ENCODE results near the gene ALPG. TPM values are rescaled to one million over a fixed set of nuclear protein-coding genes. Genes with fewer than 3 reads are reported as not detected.

Gene ALPG
- total RNA-seq, 1 experiment from 2014 or later = 0.10 TPM

DNA sequence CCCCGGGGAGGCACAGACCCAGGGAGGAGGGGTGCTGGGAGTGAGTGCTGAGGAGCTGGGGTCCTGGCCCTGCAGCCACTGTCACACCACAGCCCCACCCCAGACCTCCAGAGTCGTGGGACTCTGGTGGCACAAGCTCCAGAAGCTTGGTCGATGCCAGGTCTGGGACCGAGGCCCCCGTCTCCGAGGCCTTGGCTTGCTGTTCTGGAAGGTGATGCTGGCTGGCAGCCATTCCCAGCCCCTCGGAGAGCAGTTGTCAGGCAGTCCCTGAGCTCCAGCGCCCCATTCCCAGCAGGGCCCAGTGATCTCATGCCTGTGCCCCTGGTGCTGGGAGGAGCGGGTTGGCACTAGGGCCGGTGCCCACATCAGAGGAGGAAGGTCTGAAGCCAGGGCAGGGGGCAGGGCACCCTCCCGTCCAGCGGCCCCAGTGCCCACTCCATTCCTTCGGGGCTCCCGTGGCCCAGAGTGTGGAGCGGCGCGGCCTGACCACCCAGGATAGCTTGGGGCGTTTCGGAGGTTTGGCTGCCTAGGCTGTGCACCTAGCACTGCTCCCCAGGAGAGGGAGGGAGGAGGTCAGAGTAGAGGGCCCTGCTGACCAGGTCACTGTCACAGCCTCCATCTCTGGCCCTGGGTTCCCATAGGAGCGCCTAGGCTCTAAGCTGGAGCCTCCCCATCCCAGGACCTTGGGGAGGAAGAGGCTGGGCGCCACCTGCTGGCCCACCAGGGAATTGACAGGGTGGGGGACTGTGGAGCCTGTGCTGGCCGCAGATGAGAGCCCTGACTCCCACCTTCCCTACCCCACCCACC is 32.5 kb downstream of the ALPG start (continued):
- TF ChIP-seq, protein P1, sequence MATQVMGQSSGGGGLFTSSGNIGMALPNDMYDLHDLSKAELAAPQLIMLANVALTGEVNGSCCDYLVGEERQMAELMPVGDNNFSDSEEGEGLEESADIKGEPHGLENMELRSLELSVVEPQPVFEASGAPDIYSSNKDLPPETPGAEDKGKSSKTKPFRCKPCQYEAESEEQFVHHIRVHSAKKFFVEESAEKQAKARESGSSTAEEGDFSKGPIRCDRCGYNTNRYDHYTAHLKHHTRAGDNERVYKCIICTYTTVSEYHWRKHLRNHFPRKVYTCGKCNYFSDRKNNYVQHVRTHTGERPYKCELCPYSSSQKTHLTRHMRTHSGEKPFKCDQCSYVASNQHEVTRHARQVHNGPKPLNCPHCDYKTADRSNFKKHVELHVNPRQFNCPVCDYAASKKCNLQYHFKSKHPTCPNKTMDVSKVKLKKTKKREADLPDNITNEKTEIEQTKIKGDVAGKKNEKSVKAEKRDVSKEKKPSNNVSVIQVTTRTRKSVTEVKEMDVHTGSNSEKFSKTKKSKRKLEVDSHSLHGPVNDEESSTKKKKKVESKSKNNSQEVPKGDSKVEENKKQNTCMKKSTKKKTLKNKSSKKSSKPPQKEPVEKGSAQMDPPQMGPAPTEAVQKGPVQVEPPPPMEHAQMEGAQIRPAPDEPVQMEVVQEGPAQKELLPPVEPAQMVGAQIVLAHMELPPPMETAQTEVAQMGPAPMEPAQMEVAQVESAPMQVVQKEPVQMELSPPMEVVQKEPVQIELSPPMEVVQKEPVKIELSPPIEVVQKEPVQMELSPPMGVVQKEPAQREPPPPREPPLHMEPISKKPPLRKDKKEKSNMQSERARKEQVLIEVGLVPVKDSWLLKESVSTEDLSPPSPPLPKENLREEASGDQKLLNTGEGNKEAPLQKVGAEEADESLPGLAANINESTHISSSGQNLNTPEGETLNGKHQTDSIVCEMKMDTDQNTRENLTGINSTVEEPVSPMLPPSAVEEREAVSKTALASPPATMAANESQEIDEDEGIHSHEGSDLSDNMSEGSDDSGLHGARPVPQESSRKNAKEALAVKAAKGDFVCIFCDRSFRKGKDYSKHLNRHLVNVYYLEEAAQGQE (IDR thresholded peaks at IDR 0.05; ENCODE audit: low read depth) = no peak
- no peak for TF ChIP-seq TCF7L2 (IDR thresholded peaks at IDR 0.05; ENCODE audit: borderline replicate concordance, extremely low read depth, insufficient read depth, insufficient read length)
- no peak for TF ChIP-seq ELF1 (IDR thresholded peaks at IDR 0.05; ENCODE audit: borderline replicate concordance, low read depth)
- no peak for TF ChIP-seq ZFX (IDR thresholded peaks at IDR 0.05)
- TF ChIP-seq, protein P2, sequence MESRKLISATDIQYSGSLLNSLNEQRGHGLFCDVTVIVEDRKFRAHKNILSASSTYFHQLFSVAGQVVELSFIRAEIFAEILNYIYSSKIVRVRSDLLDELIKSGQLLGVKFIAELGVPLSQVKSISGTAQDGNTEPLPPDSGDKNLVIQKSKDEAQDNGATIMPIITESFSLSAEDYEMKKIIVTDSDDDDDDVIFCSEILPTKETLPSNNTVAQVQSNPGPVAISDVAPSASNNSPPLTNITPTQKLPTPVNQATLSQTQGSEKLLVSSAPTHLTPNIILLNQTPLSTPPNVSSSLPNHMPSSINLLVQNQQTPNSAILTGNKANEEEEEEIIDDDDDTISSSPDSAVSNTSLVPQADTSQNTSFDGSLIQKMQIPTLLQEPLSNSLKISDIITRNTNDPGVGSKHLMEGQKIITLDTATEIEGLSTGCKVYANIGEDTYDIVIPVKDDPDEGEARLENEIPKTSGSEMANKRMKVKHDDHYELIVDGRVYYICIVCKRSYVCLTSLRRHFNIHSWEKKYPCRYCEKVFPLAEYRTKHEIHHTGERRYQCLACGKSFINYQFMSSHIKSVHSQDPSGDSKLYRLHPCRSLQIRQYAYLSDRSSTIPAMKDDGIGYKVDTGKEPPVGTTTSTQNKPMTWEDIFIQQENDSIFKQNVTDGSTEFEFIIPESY (IDR thresholded peaks at IDR 0.05; ENCODE audit: extremely low read depth, insufficient replicate concordance, low read length) = no peak
- no peak for TF ChIP-seq EGR1 (IDR thresholded peaks at IDR 0.05; ENCODE audit: low read depth)

Measured in HCT116 (cell line).